Amygdala (tissue), 56 donors: ENCODE results near the gene TBC1D22A.

Source experiments
- DNase-seq, 56 donors: peaks; one replicate each; lab custom pipeline; 2025; lab: John Stamatoyannopoulos, UW

TBC1D22A gene

DNA sequence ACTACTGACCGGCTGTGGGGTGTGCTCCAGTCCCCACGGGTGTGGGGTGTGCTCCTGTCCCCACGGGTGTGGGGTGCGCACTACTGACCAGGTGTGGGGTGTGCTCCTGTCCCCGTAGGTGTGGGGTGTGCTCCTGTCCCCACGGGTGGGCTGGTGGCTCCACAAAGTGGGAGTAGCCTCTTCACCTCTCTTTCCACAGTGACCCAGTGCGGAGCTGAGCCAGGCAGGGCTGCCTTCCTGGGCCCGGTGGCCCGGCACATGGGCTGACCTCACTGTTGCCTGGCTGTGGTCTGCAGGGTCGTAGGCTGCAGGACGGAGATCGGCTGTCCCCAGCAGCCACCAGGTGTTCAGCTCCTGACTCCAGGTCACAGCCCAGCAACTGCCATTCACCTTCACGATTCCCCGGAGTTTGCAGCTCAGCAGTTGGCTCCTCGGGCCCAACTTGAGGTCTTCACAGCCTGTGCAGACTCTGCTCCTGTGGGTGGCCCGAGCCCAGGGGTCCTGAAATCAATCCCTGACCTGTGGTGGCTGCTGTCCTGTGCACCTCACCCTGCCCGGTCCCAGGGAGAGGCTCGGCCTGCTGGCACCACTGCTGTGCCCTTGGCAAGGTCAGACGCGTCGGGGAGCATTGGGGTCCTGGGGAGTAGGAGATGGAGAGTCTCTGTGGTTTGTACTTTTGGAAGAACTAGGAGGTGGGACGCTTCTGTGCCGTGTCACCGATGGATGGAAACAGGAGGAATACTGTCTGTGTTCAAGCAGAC lies 414.3 kb downstream of the TBC1D22A start:
- DNase-seq: no peak

DNA sequence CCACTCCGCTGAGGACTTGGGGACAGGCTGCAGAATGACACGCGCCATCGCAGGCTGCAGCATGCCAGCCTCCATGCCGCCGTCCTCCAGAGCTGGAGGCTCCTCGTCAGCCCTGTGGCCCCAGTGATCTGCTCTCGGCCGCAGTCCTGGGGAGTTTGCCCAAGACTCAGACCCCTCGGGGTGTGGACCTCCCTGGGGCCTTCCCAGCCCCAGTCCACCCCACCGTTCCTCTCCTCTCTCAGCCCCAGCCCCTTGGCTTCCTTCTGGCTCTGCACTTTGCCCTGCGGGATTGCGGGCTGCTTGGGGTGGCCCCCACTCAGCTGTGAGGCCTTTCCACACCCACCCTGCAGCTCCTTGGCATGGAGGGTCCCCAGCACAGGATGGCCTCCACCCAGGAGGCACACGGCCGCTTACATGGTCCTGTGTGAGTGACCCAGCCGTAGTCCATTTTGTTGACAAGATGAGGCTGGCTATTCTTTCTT lies 414.9 kb downstream of the TBC1D22A start:
- no peak for DNase-seq

DNA sequence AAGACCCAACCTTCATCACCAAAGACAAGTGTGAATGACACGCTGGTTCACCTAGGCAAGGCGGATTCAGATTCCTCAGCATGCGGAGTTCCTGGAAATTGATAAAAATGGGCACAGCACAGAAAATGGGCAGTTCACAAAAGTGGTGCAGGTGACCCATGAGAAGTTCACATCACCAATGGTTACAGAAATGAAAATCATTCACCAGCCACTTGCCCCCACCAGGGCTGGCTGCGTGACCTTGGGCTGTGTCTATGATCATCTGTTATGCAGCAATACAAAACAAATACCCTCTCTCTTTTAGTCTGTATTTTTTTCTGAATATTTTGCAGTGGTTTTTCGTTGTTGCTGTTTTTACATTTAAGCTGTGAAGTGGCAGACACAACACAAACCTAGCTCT lies 415.9 kb downstream of the TBC1D22A start:
- no peak for DNase-seq

DNA sequence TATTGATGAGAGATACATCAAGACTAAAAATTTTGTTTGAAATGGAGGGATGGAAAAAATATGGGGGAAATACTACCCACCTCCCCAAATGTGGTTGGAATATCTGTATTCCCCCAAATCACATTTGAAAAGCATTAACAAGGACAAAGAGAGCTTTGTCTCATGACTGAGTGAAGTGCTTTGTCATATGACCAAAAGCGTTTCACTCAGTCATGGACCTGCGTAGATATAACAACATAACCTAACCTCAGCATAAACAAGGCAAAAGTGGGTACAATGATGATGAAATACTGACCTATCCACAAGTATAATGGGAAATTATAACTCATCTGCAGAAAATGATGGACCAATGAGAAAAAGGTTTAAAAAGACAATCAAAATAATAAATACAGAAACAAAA lies 418.3 kb downstream of the TBC1D22A start:
- DNase-seq: no peak

DNA sequence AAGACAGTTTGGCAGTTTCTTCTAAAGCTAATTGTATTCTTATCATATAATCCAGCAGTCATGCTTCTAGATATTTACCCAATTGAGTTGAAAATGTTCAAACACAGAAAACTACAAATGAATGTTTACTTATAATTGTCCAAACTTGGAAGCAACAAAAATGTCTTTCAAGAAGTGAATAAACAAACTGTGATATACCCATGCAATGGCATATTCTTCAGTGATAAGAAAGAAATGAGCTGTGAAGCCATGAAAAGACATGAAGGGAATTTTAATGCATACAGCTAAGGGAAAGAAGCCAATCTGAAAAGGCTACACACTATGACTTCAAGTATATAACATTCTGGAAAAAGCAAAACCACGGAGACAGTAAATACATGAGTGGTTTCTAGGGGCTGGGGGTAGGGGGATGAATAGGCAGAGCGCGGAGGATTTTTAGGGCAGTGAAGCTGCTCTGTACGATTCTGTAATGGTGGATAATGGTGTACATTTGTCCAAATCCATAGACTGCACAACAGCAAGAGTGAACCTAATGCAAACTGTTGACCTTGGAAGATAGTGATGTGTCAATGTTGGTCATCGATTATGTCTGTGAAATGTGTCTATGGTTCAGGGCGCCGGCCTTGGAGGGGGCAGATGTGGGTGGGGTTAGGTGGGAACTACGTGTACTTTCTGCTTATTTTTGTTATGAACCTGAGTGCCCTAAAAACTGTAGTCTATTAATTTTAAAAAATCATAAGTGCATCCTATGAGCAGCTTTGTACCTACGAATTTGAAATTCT lies 424.9 kb downstream of the TBC1D22A start:
- DNase-seq: no peak

DNA sequence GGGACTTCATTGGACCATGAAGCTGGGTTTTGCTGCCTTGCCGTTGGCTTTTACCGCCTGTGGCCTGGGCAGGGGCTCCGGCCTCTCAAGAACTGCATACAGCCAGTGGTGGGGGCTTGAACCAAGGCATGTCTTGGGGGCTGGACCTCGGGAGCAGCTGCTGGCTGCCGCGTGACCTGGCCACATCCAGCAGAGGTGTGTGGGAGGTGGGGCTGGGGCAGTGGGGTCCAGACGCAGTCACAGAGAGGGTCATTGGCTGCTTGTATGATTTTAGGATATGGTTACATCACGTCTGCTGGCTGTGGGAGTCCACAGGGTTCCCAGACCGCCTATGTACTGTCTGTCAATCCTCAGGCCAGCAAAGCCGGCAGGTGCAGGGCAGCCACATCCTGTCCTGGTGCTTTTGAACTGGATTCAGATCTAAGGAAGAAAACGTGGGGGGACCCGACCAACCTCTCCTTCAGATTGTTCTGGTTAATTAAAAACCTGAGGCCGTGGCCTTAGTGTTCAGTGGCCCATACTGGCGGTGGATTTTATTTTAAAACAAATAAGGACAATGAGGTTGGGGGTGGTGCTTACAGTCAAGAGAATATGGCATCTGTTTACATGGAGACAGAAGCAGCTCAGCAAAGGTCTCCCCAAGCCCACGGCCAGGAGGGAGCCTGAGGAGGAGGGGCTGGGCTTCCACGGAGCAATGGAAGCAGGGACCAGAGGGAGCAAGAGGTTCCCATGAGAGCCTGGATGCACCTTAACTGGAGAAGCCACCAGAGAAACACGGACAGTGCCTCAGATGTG lies 426.0 kb downstream of the TBC1D22A start:
- DNase-seq: no peak

DNA sequence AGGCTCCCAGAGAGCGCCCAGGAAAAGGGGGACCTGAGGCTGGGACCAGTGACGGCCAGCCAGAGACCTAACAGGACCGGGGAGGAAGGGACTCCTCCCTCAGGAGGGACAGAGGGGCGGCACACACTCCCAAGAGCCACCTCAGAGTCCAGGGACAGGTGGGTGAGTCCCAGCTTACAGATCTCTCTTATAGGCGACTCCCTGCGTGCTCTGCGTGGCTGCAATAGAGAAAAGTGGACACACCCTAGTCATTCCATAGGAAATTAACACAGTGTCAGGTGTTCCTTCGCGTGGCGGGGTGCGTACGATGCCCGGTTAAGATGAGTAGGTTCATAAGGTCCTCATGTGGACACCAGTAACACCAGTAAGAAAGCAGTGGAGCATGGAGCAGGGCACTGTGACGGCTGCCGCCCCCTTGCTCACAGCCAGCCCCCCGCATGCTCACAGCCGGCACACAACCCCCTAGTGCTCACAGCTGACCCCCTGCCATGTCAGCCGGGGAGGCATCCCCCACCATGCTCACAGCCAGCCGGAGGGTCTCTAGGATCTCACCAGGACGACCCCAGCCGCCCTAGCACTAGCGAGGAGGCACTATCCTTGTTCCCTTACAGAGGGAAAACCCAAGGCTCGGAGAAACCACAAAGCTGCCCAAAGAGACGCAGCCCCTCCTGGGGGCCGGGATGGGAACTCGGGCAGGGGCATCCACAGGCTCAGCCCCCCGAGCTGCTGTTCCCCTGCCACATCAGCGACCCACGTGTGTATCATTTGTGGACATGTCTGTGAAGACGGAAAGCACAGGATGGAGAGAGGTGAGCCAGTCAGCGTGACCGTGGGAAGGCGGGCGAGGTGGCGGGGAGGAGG lies 426.8 kb downstream of the TBC1D22A start:
- no peak for DNase-seq

DNA sequence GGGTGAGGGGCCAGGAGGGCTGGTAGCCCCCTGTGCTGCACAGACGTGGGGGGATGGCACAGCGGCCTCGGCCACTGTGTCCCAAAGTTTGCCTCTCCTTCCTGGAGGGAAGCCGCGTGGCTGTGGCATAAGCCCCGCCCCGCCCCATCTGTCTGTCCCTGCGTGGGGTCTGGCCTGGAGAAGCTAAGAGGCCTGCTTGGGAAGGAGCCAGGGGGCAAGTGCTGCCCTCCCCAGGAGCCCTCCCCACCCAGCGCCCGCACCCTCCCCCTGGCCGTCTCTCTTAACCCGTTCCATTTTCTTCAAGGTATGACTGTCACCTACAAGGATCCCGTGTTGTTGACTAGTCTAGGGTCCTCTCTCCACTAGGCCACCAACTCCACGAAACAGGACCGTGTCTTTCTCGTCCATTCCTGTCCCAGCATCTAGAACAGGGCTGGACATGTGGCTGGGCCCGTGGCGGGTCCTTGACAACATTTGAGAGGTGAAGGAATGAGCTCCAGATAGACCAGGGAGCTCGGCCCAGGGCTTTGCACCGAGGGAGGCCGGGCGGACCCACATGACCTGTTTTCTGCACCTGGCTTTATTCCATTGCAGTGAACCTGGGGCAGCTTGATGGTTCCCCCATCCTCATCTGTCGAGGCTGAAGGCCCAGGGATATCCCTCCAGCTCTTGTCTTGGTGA lies 428.0 kb downstream of the TBC1D22A start:
- no peak for DNase-seq

DNA sequence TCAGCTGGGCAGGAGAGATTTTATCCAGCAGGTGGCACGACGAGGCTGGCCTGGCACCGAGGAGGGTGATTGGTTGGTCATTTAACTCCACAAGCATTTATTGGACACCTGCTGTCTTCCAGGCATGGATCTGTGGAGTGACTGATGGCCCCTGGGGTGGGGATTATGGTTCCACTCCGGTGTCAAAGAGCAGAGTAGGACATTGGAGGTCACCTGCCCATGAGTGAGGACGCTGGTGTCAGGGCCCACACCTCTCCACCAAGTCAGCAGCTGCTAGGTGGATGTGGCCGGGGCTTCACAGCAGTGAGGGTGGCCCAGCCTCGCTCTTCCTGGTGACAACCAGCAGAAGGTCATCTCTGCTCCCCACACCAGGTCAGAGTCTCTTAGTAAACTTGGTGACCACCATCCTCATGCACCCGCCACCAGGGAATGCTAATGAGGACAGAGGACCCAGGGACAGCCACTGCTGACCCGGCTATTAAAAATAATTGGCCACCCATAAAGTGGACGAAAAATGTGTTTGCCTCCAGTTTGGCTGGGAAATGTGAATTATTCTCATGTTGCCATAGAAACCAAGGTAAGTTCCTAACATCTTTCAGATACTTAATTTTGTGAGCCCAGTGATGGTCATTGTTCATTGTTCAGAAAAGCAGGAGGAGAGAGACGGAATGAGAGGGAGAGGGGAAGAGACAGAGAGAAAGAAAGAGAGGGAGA lies 428.7 kb downstream of the TBC1D22A start:
- DNase-seq: no peak

DNA sequence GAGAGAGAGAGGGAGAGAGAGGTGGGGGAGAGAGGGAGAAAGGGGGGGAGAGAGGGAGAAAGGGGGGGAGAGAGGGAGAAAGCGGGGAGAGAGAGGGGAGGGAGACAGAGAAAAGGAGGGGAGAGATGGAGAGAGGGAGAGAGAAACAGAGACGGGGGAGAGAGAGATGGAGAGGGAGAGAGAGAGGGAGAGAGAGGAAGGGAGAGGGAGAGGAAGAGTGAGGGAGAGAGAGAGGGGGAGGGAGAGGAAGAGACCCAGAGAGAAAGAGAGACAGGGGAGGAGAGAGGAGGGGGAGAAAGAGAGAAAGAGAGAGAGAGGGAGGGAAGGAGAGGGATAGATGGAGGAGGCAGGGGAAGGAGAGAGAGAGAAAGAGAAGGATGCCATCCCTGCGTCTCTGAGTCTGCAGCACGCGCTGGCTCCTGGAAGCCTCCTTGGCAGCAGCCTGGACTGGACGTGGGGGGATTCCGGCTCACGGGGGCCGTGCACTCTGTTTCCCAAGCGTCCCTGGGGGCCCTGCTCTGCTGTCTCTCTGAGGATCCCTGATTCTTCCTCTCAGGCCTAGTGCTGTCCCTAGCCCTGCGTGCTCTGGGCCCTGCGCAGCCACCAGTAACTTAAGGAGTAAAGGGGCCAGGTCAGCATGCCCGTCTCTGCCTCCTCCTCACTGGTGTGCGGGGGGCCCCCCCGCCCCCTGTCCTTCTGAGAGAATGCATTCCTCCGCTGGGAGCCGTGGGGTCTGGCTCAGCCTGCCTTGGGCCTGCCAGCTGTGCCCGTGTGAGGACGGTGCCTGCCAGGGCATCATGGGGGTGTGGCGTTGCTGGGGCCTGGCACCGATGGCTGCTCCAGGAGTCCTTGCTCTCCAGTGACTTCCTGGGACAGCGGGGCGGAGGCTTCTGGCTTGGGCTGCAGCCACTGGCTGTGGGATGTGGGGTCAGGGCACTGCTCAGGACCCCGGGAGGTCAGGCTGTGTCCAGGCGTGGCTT lies 429.5 kb downstream of the TBC1D22A start:
- peak in 5 of 56 donors; percentile 8 to 37 (median 29) for DNase-seq

DNA sequence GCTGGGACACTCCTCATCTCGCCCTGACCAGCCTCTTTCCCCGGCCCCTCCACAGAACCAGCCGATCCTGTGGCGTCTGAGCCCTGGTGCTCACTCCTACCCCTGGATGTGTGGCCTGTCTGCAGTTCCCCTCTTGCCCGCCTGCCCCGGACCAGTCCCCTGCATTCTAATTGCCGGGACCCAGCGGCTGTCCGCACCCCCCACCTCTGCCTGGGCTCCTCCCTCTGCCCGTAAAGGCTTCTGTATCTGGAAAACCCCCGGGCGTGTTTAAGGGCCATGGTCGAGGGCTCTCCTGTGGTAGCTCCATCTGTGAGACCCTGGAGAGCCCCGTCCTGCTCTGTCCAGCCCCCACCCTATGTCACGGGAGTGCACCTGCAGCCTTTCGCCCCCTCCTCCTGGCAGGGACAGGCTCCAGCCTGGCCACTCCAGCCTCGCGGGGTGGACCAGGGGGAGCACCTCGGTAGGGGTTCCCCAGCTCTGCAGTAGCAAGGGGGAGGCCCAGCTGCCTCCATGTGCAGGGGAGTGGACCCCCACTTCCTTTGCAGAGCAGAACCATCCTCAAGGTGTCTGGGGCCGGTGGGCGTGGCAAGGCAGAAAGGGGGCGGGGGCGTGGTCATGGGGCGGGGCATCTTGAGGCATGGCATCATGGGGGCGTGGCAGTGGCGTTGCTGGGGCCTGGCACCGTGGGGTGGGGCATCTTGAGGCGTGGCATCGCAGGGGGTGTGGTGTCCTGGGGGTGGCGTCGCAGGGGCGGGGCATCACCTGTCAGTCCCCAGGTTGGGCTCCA lies 430.4 kb downstream of the TBC1D22A start:
- DNase-seq: peak in 1 of 56 donors; percentile 26

DNA sequence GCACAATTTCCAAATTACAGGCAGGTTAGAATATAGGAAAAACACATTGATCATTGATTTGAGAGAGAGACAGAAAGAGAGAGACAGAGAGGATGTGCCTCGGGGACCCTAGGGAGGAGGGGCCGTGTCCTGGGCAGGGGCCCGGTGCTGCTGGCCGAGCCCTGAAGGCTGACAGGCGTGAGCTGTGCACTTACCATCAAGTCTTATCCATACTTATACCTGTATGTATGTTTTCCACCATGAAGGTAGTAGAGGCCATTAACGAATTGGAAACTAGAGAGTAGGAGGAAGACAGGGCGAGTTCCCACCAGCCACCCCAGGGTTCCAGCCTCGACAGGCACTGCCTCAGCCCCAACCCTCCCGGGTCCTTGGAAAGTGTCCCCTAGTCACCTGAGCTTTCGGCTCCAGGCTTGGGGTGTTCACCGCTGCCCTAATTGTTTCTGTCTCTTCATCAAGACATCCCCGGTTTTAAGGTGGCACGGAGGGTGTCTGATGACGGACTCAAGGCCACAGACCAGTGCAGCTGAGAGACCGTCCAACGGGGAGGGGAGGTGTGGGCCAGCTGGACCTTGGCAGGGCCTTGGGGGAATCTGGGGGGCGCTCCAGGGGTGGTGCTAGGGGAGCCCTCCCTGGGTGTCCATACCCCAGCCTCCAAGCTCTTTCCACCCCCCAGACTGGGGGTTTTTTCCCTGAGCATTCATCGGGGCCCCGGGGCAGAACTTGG lies 431.3 kb downstream of the TBC1D22A start:
- no peak for DNase-seq

DNA sequence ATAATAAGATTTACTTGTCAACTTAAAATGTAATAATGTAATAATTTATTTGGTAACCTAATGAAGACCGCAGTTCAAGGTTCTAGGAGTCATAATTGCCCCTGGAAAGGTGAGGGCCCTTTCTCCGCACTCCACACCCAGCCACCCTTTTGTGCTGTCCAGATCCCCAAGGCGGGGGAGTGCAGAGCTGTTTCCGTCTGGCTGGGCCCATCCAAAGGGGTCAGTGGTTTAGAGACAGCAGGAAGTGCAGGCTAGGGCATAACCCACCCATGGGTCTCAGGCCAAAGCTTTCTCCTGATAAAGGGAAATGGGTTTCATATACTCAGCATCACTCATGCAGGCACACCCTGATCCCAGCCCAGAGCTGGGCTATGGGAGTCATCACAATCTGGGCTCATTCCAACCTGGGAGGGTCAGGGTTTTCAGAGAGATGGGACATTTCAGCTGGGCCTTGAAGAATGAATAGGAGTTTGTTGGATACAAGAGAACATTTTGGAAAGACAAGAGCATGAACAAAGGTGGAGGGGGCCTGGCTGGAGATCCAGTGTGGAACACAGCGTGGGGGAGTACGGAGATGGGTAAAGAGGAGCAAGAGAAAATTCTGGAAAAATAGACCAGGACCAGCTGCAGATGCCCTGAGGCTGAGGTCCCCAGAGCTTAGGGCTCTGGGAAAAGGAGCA lies 432.2 kb downstream of the TBC1D22A start:
- DNase-seq: no peak

DNA sequence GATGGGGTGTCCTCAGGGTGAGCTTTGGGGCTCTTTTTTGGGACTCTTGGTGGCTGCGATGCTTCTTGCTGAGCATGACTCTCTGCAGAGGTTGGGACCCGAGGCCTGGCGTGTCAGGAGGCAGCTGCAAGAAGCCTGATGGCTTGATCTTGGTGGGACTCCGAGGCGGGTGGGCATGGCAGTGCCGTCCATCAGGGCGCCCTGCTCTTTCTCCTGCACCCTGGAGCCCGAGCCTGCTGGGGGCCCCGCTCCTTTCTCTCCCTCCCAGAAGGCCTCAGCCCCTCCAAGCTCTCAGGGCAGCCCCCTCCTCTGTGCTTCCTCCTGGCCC lies 432.7 kb downstream of the TBC1D22A start:
- no peak for DNase-seq

DNA sequence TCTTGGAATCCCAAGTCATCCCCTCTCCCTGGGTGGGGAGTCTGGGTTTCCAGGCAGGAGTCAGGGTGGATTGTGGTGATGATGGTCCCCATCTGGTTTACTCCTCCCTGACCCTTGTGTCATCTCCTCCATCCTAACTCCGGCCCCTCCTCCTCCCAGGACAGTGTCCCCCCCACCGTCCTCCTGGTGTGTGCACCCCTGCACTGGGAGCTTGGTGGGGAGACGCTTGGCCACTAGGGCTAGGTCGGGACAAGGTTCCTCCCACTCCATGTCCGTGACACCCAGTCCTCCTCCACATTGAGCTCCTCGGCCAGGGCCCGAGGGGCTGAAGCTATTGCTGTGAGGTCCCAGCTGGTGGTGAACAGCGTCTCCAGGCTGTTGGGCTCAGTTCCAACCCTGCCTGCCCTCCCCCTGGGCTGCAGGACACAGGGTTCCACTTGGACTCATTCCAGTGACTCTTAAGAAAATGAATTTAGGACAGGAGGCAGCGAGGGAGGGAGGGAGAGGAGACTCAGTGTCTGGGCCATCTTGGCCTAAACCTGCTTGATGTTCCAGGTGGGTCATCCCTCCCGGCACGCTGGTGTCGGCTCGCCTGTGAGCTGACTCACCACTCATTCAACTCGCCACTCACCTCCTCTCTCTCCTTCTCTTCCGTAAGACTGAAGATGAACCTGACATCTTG lies 433.2 kb downstream of the TBC1D22A start:
- DNase-seq: no peak
